Measurements from ENCODE around the gene EMC9.
A peak's percentile ranks its signal among the peaks of the same experiment; 100 is the strongest.

Gene EMC9

DNA sequence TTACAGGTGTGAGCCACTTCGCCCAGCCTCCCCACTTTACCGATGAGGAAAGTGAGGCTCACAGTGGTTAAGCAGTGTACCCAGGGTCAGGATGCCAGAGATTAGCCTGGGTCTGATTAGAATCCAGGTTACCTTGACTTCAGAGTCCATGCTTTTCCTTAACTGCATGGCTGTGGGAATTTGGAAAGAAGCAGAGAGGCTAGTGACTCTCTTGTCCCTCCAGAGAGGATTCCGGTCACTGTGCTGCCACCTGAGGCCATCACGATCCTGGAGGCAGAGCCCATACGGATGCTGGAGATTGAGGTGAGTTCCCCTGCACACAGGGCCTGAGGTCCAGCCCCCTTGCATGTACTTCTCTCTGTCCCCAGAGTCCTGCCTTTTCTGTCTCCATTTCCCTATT is 35.2 kb upstream of the EMC9 start:
- DNase-seq: no peak

DNA sequence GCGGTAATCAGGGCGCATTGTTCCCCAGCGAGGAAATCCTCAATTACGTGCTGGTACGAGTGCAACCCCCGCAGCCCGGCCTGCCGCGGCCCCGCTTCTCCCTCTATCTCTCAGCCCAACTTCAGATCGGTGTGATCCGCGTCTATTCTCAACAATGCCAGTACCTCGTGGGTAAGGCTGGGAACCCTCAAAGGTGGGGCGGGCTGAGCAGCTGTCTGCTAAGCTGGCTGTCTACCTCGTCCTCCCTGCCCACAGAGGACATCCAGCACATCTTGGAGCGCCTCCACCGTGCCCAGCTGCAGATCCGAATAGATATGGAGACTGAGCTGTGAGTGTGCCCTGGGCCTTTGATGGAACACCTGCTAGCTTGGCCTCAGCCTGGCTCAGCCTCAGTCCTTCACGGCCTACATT is 31.5 kb upstream of the EMC9 start:
- DNase-seq: no peak

DNA sequence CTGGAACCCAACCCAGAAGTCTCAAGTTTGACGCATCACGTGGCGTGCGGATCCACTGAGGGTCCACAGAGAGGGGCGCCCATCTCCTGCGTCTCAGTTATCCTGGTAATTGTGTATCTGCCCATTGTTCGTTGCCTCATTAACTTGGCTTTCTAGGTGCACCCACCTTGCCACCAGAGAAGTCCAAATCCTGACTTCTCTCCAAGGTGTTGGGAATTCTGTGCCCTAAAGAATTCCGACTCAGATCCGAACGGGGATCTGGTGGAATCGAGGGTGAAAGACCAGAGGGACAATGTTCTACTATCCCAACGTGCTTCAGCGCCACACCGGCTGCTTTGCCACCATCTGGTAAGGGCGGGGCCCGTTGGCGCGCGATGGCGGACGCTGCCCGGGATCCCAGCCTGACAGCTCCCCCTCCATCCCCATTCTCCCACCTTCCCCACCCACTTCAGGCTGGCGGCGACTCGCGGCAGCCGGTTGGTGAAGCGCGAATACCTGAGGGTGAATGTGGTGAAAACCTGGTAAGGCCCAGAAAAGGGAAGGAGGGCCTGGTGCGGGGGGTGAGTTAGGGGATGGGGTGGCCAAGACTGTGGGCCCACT is 31.0 kb upstream of the EMC9 start:
- no peak for DNase-seq

DNA sequence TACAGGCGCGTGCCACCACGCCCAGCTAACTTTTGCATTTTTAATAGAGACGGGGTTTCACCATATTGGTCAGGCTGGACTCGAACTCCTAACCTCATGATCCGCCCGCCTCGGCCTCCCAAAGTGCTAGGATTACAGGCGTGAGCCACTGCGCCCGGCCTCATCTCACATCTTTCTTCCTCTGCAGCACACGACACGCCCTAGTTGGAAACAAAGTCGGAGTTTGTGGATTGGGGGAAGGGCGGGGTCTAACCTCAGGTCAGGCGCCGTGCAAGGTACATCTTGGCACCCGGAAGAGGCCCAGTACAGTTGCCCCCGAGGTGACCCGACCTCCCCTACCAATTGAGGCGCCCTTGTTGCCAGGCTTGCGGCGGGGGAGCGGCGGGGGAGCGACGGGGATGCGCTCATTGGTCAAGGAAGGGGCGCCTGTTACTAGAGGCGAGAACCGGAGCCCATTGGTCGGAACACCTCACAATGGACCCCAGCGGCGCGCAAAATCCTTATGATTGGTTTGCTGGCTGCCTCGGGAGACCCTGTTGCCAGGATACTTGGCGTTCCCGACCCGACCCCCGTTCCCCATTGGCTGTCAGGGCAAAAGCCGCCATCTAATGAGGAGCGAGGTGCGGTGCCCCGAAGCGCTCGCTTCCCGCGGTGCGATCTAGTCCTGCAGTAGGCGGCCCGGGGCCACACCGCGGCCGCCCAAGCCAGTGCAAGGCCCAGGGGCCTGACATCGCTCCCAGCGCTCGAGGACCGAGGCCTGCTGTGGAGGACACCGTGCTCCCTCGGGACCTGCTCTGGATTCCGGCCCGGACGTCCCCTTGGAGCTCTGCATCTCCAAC is 30.2 kb upstream of the EMC9 start, which contains the start of gene REC8:
Gene REC8 (plus strand): TSS at position 659 of the 839 bp plus-strand sequence. CDS start 473 bp downstream, outside the sequence.
- peak; percentile 44 to 46 for DNase-seq

DNA sequence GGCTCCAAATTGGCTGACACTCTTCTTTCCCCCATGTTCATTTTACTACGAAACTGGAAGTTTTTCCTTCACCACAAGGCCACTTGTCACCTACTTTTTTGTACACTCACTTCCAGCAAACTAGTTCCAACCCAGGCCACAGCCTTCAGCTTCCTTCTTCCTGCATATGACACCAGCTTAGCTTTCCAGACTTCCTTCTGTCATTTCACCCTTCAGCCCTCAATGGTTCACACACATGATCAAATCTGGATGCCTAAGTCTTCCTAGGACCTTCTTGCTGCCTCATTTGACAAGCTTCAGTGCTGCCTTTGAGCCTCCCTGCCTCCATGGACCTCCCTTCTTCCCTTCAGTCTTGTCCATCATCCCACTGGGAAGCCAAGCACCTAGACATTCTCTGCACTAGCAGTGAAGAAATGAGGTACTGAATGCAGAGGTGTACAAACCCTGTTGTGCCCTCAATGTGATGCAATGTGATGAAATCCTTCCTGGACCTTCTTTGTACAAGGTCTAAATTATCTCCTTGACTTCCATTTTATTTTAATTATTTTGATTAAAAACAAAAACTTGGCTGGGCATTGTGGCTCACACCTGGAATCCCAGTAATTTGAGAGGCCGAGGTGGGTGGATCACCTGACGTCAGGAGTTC is 26.2 kb upstream of the EMC9 start:
- DNase-seq: no peak

DNA sequence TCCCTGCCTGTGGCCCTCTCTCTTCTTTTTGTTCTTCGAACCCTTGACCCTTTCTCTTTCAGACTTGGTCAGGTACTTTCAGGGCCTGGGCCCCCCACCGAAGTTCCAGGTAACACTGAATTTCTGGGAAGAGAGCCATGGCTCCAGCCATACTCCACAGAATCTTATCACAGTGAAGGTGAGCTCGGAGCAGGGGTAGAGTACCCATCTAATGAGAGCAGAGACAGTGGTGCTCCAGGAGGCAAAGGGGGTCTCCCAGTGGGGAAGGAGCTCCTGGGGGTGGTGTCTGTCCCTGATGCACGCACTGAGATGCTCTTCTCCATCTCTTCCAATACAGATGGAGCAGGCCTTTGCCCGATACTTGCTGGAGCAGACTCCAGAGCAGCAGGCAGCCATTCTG is 24.4 kb upstream of the EMC9 start:
- no peak for DNase-seq

DNA sequence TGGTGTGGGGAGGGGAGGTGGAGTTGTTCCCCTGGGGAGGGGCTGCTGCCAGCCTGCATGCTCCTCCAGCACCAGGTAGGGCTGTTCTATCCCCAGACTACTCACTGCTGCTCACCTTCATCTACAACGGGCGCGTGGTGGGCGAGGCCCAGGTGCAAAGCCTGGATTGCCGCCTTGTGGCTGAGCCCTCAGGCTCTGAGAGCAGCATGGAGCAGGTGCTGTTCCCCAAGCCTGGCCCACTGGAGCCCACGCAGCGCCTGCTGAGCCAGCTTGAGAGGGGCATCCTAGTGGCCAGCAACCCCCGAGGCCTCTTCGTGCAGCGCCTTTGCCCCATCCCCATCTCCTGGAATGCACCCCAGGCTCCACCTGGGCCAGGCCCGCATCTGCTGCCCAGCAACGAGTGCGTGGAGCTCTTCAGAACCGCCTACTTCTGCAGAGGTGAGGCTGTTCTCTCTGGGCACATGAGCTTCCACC is 23.2 kb upstream of the EMC9 start:
- DNase-seq: no peak

DNA sequence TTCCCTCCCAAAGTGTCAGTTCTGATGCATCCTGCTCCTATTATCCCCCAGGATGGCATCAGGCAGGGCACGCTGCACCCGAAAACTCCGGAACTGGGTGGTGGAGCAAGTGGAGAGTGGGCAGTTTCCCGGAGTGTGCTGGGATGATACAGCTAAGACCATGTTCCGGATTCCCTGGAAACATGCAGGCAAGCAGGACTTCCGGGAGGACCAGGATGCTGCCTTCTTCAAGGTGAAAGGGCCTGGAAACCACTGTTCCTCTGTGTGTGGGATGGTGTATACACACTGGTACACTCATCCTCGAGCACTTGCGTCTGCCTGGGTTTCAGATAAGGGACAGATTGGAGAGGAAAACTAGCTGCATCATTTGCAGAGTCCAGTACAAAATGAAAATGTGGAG is 20.7 kb upstream of the EMC9 start:
- no peak for DNase-seq

DNA sequence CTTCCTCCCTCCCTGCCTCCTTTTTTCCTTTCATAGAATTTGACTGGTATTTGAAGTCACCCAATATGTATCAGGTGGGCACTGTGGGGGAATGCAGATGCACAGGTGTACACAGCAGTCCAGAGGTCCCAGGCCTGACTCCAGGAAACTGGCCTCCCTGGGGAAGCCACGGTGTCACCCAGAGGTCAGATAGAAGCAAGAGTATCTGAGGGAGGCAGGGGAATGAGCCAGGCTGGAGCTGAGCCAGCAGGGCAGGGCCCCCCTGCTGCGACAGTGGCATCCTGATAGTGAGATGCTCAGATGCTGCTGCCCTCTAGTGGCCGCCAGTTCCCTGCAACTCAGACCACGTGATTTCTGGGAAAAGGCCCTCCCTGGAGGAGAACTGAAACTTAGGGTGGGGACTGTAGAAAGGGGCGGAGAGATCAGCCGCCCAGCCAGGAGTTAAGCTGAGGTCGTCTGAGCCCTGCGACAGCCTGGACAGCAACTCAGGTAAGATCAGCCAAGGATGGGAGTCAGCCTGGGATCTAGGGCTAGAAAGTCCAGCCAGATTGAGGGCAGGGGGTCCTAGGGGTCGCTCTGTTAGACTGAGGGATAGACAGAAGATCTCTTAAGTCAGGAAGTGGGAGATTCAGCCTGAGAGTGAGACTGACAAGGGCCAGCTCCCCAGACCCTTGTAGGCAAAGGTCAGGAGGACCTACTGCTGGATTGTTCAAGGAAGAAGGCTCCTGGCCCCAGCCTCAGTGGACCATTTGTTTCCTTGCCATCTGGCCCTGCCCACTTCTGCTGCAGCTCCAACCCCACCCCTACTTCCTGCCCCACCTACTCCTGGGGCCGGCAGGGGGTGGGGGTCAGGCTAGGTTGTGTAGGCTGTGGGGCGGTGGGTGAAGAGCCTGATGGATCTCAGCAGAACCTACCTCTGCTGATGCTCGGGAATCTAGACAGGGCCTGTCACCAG is 19.7 kb upstream of the EMC9 start, which contains the start of gene IRF9:
Gene IRF9 (plus strand): TSS at position 416 of the 955 bp plus-strand sequence. CDS start 880 bp downstream, outside the sequence.
- DNase-seq: peak; percentile 100

DNA sequence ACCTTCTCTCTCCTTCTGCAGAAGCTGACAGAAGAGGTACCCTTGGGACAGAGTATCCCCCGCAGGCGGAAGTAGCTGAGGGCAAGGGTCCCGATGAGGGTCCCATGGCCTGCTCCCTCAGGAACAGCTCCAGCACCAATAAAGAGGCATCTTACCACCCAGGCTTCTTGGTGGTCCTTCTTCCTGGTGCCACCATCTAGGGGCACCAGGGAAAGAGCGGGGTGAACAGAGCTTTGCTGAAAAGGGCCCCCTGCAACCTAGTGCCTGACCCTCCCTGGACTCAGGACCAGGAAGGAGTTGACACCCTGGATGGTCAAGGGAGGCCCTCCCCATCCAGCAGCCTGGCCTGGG is 19.1 kb upstream of the EMC9 start:
- DNase-seq: no peak

DNA sequence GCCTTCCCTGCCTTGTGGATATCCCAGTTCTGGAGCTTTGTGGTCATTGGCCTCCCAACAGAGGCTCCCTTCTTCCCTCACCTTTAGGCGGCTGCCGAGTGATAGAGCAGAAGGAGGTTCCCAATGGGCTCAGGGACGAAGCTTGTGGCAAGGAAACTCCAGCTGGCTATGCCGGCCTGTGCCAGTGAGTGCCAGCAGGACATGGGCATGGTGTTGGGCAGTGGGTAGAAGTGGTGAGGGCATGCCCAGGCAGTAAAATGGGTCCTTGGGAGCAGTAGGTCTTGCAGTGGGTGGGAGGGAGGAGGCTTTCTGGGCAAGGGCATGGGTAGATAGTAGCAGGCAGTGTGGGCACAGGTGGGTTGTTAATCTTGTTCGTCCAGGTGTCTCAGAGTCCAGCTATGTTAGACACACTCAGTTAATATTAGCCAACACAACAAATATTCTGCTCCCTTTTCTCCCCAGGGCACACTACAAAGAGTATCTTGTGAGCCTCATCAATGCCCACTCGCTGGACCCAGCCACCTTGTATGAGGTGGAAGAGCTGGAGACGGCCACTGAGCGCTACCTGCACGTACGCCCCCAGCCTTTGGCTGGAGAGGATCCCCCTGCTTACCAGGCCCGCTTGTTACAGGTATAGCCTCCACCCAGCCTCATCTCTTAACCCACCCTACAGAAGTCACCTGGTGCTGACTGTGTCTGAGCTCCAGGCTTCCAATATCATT is 18.5 kb upstream of the EMC9 start:
- no peak for DNase-seq

DNA sequence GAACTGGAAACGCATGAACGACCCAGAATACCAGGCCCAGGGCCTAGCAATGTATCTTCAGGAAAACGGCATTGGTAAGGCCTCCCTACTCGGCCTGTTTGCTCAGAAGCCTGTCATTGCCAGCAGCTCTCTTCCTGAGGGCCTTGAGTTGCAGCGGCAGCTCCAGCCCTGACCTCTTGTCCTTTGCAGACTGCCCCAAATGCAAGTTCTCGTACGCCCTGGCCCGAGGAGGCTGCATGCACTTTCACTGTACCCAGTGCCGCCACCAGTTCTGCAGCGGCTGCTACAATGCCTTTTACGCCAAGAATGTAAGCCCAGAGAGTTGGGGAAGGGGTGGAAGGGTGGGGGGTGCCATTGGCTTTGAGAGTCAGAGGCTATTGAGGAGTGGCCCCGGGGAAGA is 15.9 kb upstream of the EMC9 start:
- no peak for DNase-seq

DNA sequence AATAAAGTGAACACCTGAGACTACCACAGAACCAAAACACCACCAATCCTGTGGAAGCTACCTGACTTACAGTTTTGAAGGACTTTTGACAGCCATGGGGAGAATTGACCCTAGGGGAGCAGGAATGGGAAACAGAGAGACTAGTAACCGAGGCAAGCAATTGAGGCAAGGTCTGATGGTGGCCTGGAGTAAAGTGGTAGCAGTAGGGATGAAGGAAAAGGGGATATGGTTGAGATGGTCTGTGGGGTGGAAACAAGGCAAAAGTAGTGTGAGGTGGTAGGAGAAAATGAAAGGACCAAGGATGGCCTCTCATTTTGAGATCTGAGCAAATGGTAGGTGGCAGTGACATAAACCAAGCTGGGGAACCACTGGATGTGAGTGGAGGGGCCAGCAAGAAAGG is 15.4 kb upstream of the EMC9 start:
- no peak for DNase-seq

DNA sequence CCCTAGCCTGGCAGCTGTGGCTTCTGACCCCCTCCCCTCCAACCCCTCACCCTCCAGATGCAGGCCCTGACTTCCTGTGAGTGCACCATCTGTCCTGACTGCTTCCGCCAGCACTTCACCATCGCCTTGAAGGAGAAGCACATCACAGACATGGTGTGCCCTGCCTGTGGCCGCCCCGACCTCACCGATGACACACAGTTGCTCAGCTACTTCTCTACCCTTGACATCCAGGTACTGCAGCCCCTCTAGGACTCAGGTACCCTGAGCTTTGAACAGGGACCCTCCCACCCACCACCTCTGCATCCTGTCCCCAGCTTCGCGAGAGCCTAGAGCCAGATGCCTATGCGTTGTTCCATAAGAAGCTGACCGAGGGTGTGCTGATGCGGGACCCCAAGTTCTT is 13.7 kb upstream of the EMC9 start:
- no peak for DNase-seq

DNA sequence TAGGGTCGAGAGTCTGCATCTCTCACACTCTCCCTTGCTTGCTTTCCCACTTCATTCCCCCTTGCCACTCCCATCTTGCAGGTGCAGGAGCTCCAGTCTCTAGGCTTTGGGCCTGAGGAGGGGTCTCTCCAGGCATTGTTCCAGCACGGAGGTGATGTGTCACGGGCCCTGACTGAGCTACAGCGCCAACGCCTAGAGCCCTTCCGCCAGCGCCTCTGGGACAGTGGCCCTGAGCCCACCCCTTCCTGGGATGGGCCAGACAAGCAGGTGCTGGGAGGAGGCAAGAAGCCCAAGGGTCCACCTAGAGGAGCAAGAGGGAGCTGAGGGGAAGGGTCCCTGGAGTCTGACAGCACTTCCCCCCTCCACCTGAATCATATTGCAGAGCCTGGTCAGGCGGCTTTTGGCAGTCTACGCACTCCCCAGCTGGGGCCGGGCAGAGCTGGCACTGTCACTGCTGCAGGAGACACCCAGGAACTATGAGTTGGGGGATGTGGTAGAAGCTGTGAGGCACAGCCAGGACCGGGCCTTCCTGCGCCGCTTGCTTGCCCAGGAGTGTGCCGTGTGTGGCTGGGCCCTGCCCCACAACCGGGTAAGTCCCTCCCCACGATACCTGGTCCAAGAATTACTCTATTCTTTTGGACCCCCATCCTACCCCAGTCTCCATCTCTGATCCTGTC is 10.2 kb upstream of the EMC9 start:
- no peak for DNase-seq

DNA sequence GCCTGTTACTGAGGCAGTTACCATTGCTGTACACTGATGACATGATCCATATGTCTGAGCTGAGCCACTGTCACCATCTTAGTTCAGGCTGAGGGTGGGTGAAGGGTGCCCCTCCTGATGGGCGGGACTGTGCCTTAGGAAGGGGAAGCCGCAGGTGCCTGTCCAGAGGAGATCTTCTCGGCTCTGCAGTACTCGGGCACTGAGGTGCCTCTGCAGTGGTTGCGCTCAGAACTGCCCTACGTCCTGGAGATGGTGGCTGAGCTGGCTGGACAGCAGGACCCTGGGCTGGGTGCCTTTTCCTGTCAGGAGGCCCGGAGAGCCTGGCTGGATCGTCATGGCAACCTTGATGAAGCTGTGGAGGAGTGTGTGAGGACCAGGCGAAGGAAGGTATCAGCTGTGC is 9.6 kb upstream of the EMC9 start:
- DNase-seq: no peak

DNA sequence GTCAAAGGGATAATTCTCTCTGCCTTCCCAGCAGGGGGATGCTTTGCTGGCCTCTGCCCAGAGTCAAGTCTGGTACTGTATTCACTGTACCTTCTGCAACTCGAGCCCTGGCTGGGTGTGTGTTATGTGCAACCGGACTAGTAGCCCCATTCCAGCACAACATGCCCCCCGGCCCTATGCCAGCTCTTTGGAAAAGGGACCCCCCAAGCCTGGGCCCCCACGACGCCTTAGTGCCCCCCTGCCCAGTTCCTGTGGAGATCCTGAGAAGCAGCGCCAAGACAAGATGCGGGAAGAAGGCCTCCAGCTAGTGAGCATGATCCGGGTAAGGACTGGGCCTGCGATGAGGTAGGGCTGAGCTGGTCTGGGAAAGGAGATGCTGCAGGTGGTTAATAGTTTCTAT is 9.2 kb upstream of the EMC9 start:
- no peak for DNase-seq

DNA sequence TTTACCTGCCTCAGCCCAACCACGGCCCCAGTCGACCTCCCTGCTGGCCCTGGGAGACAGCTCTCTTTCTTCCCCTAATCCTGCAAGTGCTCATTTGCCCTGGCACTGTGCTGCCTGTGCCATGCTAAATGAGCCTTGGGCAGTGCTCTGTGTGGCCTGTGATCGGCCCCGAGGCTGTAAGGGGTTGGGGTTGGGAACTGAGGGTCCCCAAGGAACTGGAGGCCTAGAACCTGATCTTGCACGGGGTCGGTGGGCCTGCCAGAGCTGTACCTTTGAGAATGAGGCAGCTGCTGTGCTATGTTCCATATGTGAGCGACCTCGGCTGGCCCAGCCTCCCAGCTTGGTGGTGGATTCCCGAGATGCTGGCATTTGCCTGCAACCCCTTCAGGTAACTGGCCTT is 8.7 kb upstream of the EMC9 start:
- no peak for DNase-seq

DNA sequence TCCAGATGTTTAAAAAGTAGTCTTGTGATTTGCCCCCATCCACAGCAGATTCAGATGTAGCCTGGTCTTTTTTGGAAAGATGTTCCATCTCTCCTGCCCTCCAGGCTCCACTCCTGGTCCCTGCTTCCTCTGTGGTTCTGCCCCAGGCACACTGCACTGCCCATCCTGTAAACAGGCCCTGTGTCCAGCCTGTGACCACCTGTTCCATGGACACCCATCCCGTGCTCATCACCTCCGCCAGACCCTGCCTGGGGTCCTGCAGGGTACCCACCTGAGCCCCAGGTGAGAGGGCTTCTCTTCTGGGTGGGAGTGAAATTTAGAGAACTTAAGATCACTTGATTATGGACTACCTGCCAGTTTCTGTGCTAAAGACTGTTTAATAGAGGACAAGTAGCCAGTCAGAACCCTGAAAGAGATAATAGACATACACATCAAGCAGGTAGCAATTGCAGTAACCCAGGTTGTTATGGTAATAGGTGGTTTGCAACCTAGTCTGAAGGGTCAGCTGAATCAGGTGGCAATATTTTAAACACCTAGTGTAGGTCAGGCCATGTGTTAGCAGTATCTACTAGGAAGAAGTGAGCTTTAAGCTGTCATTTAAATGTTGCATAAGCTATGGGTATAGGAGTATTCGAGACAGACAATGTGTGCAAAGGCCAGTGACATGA is 8.0 kb upstream of the EMC9 start:
- DNase-seq: no peak

DNA sequence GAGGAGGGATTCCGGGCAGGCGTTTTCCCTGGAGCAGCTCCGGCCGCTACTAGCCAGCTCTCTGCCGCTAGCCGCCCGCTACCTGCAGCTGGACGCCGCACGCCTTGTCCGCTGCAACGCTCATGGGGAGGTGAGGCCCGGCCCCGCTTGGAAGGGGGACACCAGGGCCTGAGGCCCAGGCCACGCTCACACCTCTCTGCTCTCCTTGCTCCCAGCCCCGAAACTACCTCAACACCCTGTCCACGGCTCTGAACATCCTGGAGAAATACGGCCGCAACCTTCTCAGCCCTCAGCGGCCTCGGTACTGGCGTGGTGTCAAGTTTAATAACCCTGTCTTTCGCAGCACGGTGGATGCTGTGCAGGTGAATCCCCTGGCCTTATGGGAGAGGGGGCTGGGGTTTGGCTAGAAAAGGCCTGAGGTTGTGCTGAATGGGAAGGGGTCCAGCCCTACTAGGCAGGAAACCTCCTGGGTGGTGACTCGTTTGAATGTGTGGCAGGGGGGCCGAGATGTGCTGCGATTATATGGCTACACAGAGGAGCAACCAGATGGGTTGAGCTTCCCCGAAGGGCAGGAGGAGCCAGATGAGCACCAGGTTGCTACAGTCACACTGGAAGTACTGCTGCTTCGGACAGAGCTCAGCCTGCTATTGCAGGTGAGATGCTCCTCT is 6.5 kb upstream of the EMC9 start:
- no peak for DNase-seq

Measured in stimulated activated CD4-positive, alpha-beta T cell treated with anti-CD3 and anti-CD28 coated beads, Interleukin-2, amount 100 ng/mL, for 48 hours (primary cell).